ENCODE measurements around the gene CTNNBL1. TPM values are rescaled to one million over a fixed set of nuclear protein-coding genes. Genes with fewer than 3 reads are reported as not detected.

Gene CTNNBL1
- total RNA-seq, 2 experiments from 2014 or later = 66.4 to 75.4 TPM

GRCh38 chr20:37903317-37904007 is 209.6 kb downstream of the CTNNBL1 start:
- Mint-ChIP-seq H3K36me3 (ENCODE audit: low read depth) (no peaks in the 10 kb centered on the region), H3K27me3 (ENCODE audit: low read depth) (peaks cover 74% of the 10 kb centered on the region), H3K4me3 (peak overlapping the region; percentile 68), H3K27ac (no peak overlapping the region), H3K9me3 (no peaks in the 10 kb centered on the region), H3K4me1 (ENCODE audit: low read depth) (peaks cover 10% of the 10 kb centered on the region)
- intact Hi-C loops (cut with micrococcal nuclease) = loop anchor here (5.0 kb wide), 2 partner anchors 89 to 264 kb away; partner anchors contain the start of gene TGM2
- no peak for DNase-seq
- CTCF ChIA-PET = no interaction called here

DNA sequence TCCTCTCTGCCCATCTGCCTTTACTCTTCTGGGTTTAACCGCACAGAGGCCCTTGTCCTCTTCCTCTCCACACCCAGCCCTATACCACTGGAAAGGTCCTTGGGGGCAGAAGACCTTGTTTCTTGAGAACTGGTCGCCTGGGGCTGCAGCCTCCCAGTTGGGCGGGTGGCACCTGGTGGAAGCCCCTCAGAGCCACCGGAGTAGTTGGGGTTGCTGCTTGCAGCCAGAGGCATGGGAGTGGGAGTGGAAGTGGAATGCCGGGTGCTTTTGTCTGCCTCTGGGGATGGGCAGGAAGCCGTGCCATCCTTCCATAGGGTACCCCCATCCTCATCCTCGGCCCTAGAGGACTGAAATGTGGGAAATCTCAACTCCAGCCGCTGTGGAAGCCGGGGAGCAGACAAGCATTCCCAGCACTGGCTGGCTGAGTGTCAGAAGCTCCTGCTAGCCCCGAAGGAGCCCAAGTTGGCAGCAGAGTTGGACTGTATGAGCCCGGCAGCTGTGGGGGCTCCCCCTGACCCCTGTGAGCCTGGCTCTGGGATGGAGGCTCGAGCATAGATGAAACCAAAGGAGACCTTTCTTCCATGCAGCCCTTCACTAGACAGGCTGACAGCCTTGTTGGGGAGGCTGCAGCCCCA is 210.3 kb downstream of the CTNNBL1 start:
- H3K9me3 Mint-ChIP-seq = no peaks in the 10 kb centered on the region
- H3K4me1 Mint-ChIP-seq (ENCODE audit: low read depth) = peaks cover 9% of the 10 kb centered on the region
- CTCF ChIA-PET = no interaction called here

DNA sequence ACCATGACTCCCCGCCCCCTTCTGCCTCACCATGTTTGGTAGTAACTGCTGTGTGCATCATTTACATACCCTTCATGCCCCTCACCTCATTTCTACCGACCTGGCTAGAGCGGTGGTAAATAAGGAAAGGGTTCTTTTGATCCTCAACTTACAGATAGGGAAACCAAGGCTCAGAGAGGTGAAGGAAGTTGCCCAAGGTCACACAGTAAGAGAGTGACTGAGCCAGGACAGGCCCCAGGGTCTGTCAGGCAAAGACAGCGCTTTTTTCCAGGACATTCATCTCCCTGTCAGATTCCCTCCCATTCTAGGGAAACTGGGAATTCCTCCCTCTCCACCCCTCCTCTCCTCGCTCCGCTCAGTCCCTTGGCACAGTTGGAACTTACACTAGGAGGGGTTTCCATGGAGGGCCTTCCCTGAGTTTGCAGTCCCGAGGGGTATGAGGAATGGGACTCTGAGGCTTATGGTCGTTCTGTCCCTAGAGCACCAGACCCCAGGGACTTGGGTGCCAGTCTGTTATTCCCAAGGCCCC is 211.1 kb downstream of the CTNNBL1 start:
- Mint-ChIP-seq H3K36me3 (ENCODE audit: low read depth) (no peaks in the 10 kb centered on the region), H3K4me3 (no peak overlapping the region)

More for the DNA sequence above, 210.3 kb downstream of the CTNNBL1 start:
- Mint-ChIP-seq H3K27ac (no peak overlapping the region), H3K36me3 (ENCODE audit: low read depth) (no peaks in the 10 kb centered on the region), H3K4me3 (peak overlapping the region; percentile 68), H3K27me3 (ENCODE audit: low read depth) (peaks cover 75% of the 10 kb centered on the region)
- DNase-seq = no peak
- intact Hi-C loops (cut with micrococcal nuclease) = loop anchor here (5.0 kb wide), 2 partner anchors 88 to 263 kb away; partner anchors contain the start of gene TGM2

GRCh38 chr20:37905671-37906613 is 212.1 kb downstream of the CTNNBL1 start:
- no peaks in the 10 kb centered on the region for H3K9me3 Mint-ChIP-seq
- CTCF ChIA-PET = no interaction called here
- no peaks in the 10 kb centered on the region for H3K36me3 Mint-ChIP-seq (ENCODE audit: low read depth)
- H3K4me3 Mint-ChIP-seq = no peak overlapping the region
- peaks cover 9% of the 10 kb centered on the region for H3K4me1 Mint-ChIP-seq (ENCODE audit: low read depth)
- H3K27me3 Mint-ChIP-seq (ENCODE audit: low read depth) = peaks cover 60% of the 10 kb centered on the region
- intact Hi-C loops (cut with micrococcal nuclease) = no loop called here
- DNase-seq = no peak
- H3K27ac Mint-ChIP-seq = no peak overlapping the region

More for the DNA sequence above, 211.1 kb downstream of the CTNNBL1 start:
- Mint-ChIP-seq H3K9me3 (no peaks in the 10 kb centered on the region), H3K27me3 (ENCODE audit: low read depth) (peaks cover 69% of the 10 kb centered on the region), H3K27ac (no peak overlapping the region), H3K4me1 (ENCODE audit: low read depth) (peaks cover 9% of the 10 kb centered on the region)
- no peak for DNase-seq
- CTCF ChIA-PET = no interaction called here
- intact Hi-C loops (cut with micrococcal nuclease) = loop anchor here (5.0 kb wide), 2 partner anchors 87 to 262 kb away; partner anchors contain the start of gene TGM2

- Mint-ChIP-seq H3K4me1 (ENCODE audit: low read depth) (peaks cover 6% of the 10 kb centered on the region), H3K4me3 (no peak overlapping the region), H3K36me3 (ENCODE audit: low read depth) (no peaks in the 10 kb centered on the region), H3K9me3 (no peaks in the 10 kb centered on the region), H3K27me3 (ENCODE audit: low read depth) (peaks cover 59% of the 10 kb centered on the region), H3K27ac (no peak overlapping the region)
- CTCF ChIA-PET = interaction anchor here (1.3 kb wide), 1 partner anchor 13 kb away, joined by 3 read pairs; no protein-coding TSS in a partner anchor
- intact Hi-C loops (cut with micrococcal nuclease) = no loop called here
- DNase-seq = no peak
These were observed 213.5 kb downstream of the CTNNBL1 start for GRCh38 chr20:37907330-37907676.

DNA sequence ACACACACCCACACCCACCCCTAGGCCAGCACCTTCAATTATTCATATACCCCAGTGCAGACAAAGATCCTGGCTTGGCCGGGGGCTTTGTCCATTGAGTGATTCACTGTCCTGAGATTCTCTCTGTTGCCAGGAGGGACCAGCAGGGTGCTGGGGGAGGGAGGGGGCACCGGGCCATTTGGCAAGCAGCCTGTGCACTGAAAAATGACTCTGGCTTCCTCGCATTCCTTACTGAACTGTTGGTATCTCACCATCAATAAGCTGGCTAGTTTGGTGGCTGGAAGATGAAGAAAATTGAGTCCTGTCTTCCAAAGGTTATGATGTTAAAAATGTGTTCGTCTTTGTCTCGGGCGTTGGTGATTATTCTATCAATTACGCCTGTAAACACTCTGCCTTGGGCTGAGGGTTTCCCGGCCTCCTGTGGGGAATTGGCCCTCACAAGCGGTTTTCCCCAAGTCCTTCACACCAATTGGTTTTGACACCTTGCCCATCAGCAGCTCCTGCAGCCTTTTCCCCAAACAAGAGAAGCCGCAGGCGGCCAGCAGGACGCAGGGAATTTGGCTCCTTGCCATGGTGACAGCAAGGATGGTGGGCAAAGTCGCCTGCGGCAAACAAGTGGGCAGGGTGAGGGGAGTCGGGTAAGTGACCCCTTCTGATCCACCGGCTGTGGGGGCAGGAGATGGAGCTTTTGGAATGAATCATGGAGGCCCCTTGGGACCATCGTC is 214.0 kb downstream of the CTNNBL1 start:
- no peak for DNase-seq
- H3K27ac Mint-ChIP-seq = no peak overlapping the region
- peaks cover 61% of the 10 kb centered on the region for H3K27me3 Mint-ChIP-seq (ENCODE audit: low read depth)
- no peaks in the 10 kb centered on the region for H3K36me3 Mint-ChIP-seq (ENCODE audit: low read depth)
- CTCF ChIA-PET = interaction anchor here (1.3 kb wide), 1 partner anchor 12 kb away, joined by 3 read pairs; no protein-coding TSS in a partner anchor
- H3K9me3 Mint-ChIP-seq = no peaks in the 10 kb centered on the region
- intact Hi-C loops (cut with micrococcal nuclease) = no loop called here
- H3K4me3 Mint-ChIP-seq = no peak overlapping the region
- H3K4me1 Mint-ChIP-seq (ENCODE audit: low read depth) = peaks cover 5% of the 10 kb centered on the region

GRCh38 chr20:37911261-37911660 is 217.4 kb downstream of the CTNNBL1 start:
- Mint-ChIP-seq H3K27ac (no peak overlapping the region), H3K27me3 (ENCODE audit: low read depth) (peaks cover 54% of the 10 kb centered on the region), H3K4me1 (ENCODE audit: low read depth) (peaks cover 13% of the 10 kb centered on the region), H3K4me3 (no peak overlapping the region), H3K9me3 (no peaks in the 10 kb centered on the region), H3K36me3 (ENCODE audit: low read depth) (no peaks in the 10 kb centered on the region)
- no peak for DNase-seq
- CTCF ChIA-PET = interaction anchor here (0.6 kb wide), 1 partner anchor 189 kb away, joined by 3 read pairs; no protein-coding TSS in a partner anchor
- intact Hi-C loops (cut with micrococcal nuclease) = no loop called here

- Mint-ChIP-seq H3K27me3 (ENCODE audit: low read depth) (peaks cover 54% of the 10 kb centered on the region), H3K27ac (no peak overlapping the region), H3K4me3 (no peak overlapping the region), H3K4me1 (ENCODE audit: low read depth) (peaks cover 15% of the 10 kb centered on the region), H3K36me3 (ENCODE audit: low read depth) (no peaks in the 10 kb centered on the region), H3K9me3 (no peaks in the 10 kb centered on the region)
- CTCF ChIA-PET = no interaction called here
- DNase-seq = peak; percentile 29
- intact Hi-C loops (cut with micrococcal nuclease) = no loop called here
These were observed 218.0 kb downstream of the CTNNBL1 start for GRCh38 chr20:37911838-37912281.

GRCh38 chr20:37912874-37913273 is 219.0 kb downstream of the CTNNBL1 start:
- Mint-ChIP-seq H3K27me3 (ENCODE audit: low read depth) (peaks cover 45% of the 10 kb centered on the region), H3K9me3 (no peaks in the 10 kb centered on the region), H3K4me3 (no peak overlapping the region), H3K36me3 (ENCODE audit: low read depth) (no peaks in the 10 kb centered on the region), H3K27ac (no peak overlapping the region), H3K4me1 (ENCODE audit: low read depth) (peaks cover 15% of the 10 kb centered on the region)
- CTCF ChIA-PET = no interaction called here
- intact Hi-C loops (cut with micrococcal nuclease) = no loop called here
- DNase-seq = no peak

DNA sequence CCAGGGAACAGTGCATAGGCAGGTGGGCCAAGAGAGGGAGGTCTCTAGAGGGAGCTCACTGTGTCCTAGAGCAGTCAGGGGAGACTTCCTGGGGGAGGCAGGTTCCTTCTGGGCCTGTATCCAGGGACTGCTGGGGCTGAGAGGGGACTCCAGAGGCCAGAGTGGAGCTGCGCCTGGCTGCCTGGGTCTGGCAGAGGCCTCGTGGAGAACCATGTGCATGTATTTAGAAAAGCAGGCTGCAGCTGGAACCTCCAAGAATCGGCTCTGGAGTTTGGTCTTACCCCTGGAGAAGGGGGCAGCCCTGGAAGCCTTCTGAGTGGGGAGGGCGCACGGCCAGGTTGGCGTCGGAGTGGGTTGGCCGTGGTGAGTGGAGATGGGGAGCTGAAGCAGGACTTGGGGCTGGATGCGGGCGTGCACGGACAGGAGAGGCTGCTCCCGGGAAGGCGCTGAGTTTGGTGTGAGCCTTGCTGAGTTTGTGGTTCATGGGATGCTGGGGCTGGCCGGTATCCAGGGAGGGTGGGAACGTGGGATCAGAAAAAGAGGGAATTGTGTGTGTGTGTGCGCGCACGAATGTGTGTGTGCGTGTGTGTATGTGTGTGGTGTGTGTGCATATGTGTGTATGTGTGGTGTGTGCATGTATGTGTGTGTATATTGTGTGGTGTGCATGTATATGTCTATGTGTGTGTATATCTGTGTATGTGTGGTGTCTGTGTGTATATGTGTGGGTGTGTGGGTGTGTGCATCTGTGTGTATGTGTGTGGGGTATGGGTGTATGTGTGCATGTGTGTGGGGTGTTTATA is 219.9 kb downstream of the CTNNBL1 start:
- CTCF ChIA-PET = interaction anchor here (0.5 kb wide), 1 partner anchor 162 kb away, joined by 7 read pairs; no protein-coding TSS in a partner anchor
- Mint-ChIP-seq H3K4me1 (ENCODE audit: low read depth) (peaks cover 15% of the 10 kb centered on the region), H3K9me3 (no peaks in the 10 kb centered on the region), H3K27ac (no peak overlapping the region), H3K4me3 (no peak overlapping the region), H3K27me3 (ENCODE audit: low read depth) (peaks cover 39% of the 10 kb centered on the region), H3K36me3 (ENCODE audit: low read depth) (no peaks in the 10 kb centered on the region)
- DNase-seq = no peak
- intact Hi-C loops (cut with micrococcal nuclease) = no loop called here

- Mint-ChIP-seq H3K4me3 (no peak overlapping the region), H3K9me3 (no peaks in the 10 kb centered on the region), H3K27me3 (ENCODE audit: low read depth) (peaks cover 34% of the 10 kb centered on the region), H3K27ac (no peak overlapping the region), H3K36me3 (ENCODE audit: low read depth) (no peaks in the 10 kb centered on the region), H3K4me1 (ENCODE audit: low read depth) (peaks cover 15% of the 10 kb centered on the region)
- no peak for DNase-seq
- CTCF ChIA-PET = no interaction called here
- intact Hi-C loops (cut with micrococcal nuclease) = no loop called here
These were observed 220.5 kb downstream of the CTNNBL1 start for GRCh38 chr20:37914367-37914671.

Measured in activated naive CD4-positive, alpha-beta T cell treated with anti-CD3 and anti-CD28 coated beads for 36 hours (primary cell).